Measurements from ENCODE around the gene GABPB2. TPM values are rescaled to one million over a fixed set of nuclear protein-coding genes. Genes with fewer than 3 reads are reported as not detected.

Gene GABPB2
- total RNA-seq, 1 donor from 2014 or later, result 19.2 TPM

DNA sequence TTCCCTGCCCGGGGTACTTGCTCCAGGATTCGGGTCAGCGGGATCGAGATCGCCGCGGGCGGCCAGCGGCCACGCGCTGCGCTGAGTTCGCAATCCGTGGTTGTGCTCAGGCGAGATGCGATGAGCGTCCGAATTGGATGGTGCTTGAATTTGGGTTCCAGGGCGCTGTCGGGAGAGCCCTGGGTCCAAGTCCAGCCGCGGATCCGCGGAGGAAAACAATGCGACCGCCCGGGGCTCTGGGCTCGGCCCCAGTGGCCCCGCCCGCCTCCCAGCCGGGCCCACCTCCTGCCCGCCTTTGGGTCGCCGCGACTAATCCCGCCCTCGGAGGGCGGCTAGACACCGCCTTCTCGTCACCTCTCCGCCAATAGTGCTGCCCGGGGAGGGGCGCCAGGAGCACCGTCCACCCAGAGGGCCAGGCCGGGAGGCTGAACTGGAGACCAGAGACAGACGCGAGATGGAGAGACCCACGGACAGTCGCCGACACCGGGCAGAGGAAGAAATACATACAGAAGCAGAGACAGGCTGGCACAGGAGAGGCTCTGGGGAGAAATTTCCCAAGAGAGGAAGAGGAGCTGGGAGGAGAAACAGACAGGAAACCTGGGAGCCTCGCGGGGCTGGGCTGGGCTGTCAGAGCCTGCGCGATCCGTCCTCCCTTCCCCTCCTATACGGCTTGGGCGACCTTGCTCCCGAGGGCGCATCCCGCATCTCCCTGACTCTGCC is 76.0 kb downstream of the GABPB2 start, which contains the start of gene SEMA6C:
Gene SEMA6C (minus strand): TSS at position 220 of the 720 bp plus-strand sequence. CDS start 4,010 bp downstream, outside the sequence.
- peak within 1 kb of the TSS; percentile 81 for H3K27ac ChIP-seq
- H3K4me3 ChIP-seq, result peak within 1 kb of the TSS; percentile 54 to 64
- peak in 1 of 2 donors; percentile 56 for TF ChIP-seq POLR2A (IDR thresholded peaks at IDR 0.05)
- TF ChIP-seq, protein P1, sequence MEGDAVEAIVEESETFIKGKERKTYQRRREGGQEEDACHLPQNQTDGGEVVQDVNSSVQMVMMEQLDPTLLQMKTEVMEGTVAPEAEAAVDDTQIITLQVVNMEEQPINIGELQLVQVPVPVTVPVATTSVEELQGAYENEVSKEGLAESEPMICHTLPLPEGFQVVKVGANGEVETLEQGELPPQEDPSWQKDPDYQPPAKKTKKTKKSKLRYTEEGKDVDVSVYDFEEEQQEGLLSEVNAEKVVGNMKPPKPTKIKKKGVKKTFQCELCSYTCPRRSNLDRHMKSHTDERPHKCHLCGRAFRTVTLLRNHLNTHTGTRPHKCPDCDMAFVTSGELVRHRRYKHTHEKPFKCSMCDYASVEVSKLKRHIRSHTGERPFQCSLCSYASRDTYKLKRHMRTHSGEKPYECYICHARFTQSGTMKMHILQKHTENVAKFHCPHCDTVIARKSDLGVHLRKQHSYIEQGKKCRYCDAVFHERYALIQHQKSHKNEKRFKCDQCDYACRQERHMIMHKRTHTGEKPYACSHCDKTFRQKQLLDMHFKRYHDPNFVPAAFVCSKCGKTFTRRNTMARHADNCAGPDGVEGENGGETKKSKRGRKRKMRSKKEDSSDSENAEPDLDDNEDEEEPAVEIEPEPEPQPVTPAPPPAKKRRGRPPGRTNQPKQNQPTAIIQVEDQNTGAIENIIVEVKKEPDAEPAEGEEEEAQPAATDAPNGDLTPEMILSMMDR (IDR thresholded peaks at IDR 0.05), result no peak
- TF ChIP-seq POLR2AphosphoS5 (IDR thresholded peaks at IDR 0.05; ENCODE audit: insufficient read depth in 1 of 2, low read depth in 1 of 2), result peak; percentile 84 to 96
- DNase-seq (ENCODE audit: extremely low spot score in 2 of 2), result peak in 1 of 2 donors; percentile 97
- no peaks in the 10 kb centered on the region for H3K36me3 ChIP-seq
- H3K4me1 ChIP-seq, result peaks cover 45% of the 10 kb centered on the region
- intact Hi-C loops (cut with DNase I), result no loop called here
- H3K9me3 ChIP-seq, result no peaks in the 10 kb centered on the region
- H3K27me3 ChIP-seq, result no peaks in the 10 kb centered on the region

DNA sequence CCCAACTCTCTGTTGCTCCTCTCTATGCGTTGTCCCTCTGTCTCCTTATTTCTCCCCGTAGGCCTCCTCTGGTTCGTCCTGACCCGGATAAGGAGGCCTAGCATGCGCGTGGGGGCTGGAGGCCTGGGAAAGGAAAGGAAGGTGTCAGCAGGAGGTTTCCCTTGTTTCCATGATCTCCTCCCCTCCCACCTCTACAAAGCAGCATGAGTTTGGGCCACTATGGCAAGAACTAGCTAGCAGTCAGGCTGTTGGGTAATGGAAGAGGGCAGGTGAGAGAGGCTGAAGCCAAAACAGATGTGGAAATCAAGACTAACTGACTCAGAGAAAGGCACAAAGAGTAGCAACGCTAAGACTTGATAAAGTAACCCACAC is 76.6 kb downstream of the GABPB2 start:
- TF ChIP-seq POLR2AphosphoS5 (IDR thresholded peaks at IDR 0.05; ENCODE audit: insufficient read depth in 1 of 2, low read depth in 1 of 2) (no peak), POLR2A (IDR thresholded peaks at IDR 0.05) (no peak)
- TF ChIP-seq, protein P1 (IDR thresholded peaks at IDR 0.05), result no peak

DNA sequence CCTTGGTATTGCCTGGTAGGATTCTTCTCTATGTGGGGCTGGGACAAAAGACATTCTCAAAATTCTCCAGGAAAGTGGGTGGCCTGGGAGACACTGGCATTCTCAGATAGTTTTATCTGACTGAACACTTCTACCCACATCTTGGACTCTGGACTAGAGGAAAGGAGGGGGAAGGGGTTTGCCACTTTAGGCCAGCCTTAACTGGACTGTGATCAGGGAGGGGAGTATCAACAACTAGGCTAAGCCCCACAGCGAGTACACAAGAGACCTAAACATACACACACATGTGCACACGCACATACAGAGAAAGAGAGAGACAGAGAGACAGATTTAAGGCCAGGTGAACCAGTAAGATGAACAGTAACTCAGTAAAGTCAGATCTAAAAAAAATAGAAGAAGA is 77.1 kb downstream of the GABPB2 start:
- Histone ChIP-seq H3K27me3 (no peaks in the 10 kb centered on the region), H3K4me3 (peak overlapping the region in 1 of 2 donors; percentile 54), H3K36me3 (no peaks in the 10 kb centered on the region), H3K9me3 (no peaks in the 10 kb centered on the region), H3K27ac (peak overlapping the region; percentile 81), H3K4me1 (peaks cover 43% of the 10 kb centered on the region)
- intact Hi-C loops (cut with DNase I), result no loop called here
- no peak for DNase-seq (ENCODE audit: extremely low spot score in 2 of 2)
- TF ChIP-seq, protein P1 (IDR thresholded peaks at IDR 0.05), result no peak
- TF ChIP-seq POLR2AphosphoS5 (IDR thresholded peaks at IDR 0.05; ENCODE audit: insufficient read depth in 1 of 2, low read depth in 1 of 2), result no peak
- no peak for TF ChIP-seq POLR2A (IDR thresholded peaks at IDR 0.05)

More for the DNA sequence above, 76.6 kb downstream of the GABPB2 start:
- intact Hi-C loops (cut with DNase I), result no loop called here
- peak overlapping the region; percentile 54 to 64 for H3K4me3 ChIP-seq
- H3K36me3 ChIP-seq, result no peaks in the 10 kb centered on the region
- no peaks in the 10 kb centered on the region for H3K9me3 ChIP-seq
- no peaks in the 10 kb centered on the region for H3K27me3 ChIP-seq
- no peak for DNase-seq (ENCODE audit: extremely low spot score in 2 of 2)
- H3K4me1 ChIP-seq, result peaks cover 45% of the 10 kb centered on the region
- peak overlapping the region; percentile 81 for H3K27ac ChIP-seq

DNA sequence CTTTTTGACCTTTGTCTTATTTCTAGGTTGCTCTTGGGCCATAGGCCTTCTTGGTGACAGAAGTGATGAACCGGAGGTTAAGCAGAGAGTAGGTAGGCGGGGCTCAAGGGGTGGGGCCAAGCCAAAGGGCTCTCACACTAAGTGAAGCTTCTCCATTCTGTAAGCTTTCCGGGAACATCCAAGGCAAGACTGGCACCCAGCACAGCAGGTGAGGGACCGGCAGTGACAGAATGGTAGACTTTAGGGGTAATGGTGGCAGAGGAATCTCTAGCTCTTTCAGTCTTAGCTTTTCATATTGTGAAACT is 85.9 kb downstream of the GABPB2 start, which contains the start of gene TNFAIP8L2:
Gene TNFAIP8L2 (plus strand): TSS at position 135 of the 305 bp plus-strand sequence. CDS start 2,049 bp downstream, outside the sequence.
- Histone ChIP-seq H3K4me1 (peaks cover 8% of the 10 kb centered on the region), H3K9me3 (no peaks in the 10 kb centered on the region), H3K27ac (no peak within 1 kb of the TSS), H3K27me3 (no peaks in the 10 kb centered on the region), H3K4me3 (peak within 1 kb of the TSS; percentile 12 to 21), H3K36me3 (peaks cover 0 to 36% of the 10 kb centered on the region in 2 donors)
- intact Hi-C loops (cut with DNase I), result loop anchor here (5.0 kb wide), 2 partner anchors 54 to 129 kb away; no protein-coding TSS in a partner anchor
- DNase-seq (ENCODE audit: extremely low spot score in 2 of 2), result no peak
- TF ChIP-seq, protein P1 (IDR thresholded peaks at IDR 0.05), result no peak
- TF ChIP-seq POLR2A (IDR thresholded peaks at IDR 0.05), result no peak
- no peak for TF ChIP-seq POLR2AphosphoS5 (IDR thresholded peaks at IDR 0.05; ENCODE audit: insufficient read depth in 1 of 2, low read depth in 1 of 2)

DNA sequence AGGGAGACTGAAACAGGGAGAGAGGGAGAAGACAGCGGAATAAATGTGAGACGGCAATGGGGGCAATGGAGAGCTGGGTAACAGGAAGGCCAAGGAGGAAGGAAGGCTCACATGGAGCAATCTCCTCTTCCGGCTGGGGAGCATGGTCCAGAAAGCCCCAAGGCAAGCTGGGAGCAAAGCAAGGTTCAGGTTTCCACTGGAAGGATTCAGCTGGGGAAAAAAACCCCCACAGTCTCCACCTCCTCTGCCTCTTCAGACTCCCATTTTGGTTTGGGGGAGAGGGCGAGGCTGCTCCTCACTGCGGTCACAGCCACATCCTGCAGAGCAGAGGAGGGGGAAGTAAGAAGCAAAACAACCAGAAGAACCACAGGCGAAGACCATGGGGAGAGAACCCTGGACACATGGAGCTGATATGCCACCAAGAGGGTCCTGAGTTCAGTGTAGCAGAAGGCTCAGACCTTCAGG is 86.5 kb downstream of the GABPB2 start:
- Histone ChIP-seq H3K27me3 (no peaks in the 10 kb centered on the region), H3K4me3 (peak overlapping the region; percentile 12 to 21), H3K36me3 (peaks cover 0 to 42% of the 10 kb centered on the region in 2 donors), H3K27ac (no peak overlapping the region), H3K4me1 (peaks cover 8% of the 10 kb centered on the region), H3K9me3 (no peaks in the 10 kb centered on the region)
- no peak for TF ChIP-seq POLR2A (IDR thresholded peaks at IDR 0.05)
- TF ChIP-seq, protein P1 (IDR thresholded peaks at IDR 0.05), result no peak
- no peak for TF ChIP-seq POLR2AphosphoS5 (IDR thresholded peaks at IDR 0.05; ENCODE audit: insufficient read depth in 1 of 2, low read depth in 1 of 2)
- no peak for DNase-seq (ENCODE audit: extremely low spot score in 2 of 2)
- intact Hi-C loops (cut with DNase I), result loop anchor here (5.0 kb wide), 2 partner anchors 55 to 130 kb away; no protein-coding TSS in a partner anchor

Measured in vagina (tissue), 2 donors.